ENCODE measurements around the gene LRRC28.

- TF ChIP-seq GATA2 (IDR thresholded peaks at IDR 0.05; ENCODE audit: low read depth, low read length) = no peak
- TF ChIP-seq GATA3 (IDR thresholded peaks at IDR 0.05; ENCODE audit: low read depth, low read length) = no peak
These were observed 28.0 kb downstream of the LRRC28 start for GRCh38 chr15:99279290-99279689.

Data from SH-SY5Y (cell line).